ENCODE data around the gene LARP6. TPM values are rescaled to one million over a fixed set of nuclear protein-coding genes. Genes with fewer than 3 reads are reported as not detected.

LARP6 gene
- total and polyA plus RNA-seq, 2 donors (not counting 1 experiment from before 2014, with no cell fraction given) = not detected

GRCh38 chr15:70796516-70797310 is 57.2 kb downstream of the LARP6 start:
- H3K4me1 ChIP-seq (ENCODE audit: control insufficient read depth in 2 of 2, insufficient read depth in 2 of 2, low read length in 2 of 2) = no peaks in the 10 kb centered on the region
- CTCF ChIA-PET = no interaction called here

More at GRCh38 chr15:70796516-70797310, 57.2 kb downstream of the LARP6 start:
- no peaks in the 10 kb centered on the region for H3K9me3 Mint-ChIP-seq (ENCODE audit: insufficient read depth)
- Histone ChIP-seq H2AFZ (ENCODE audit: insufficient read depth, low read depth, low read length, poor library complexity, severe bottlenecking) (no peak overlapping the region), H3K4me2 (replicated peaks; ENCODE audit: low read depth, low read length, poor library complexity, severe bottlenecking) (no peak overlapping the region), H3K9me3 (ENCODE audit: control extremely low read depth in 1 of 3, control insufficient read depth in 2 of 3, insufficient read depth in 1 of 3, low read length in 2 of 3) (no peaks in the 10 kb centered on the region), H3K4me3 (ENCODE audit: control extremely low read depth in 1 of 5, extremely low read depth in 1 of 5, insufficient read depth in 1 of 5, low read depth in 2 of 5, low read length in 4 of 5) (no peak overlapping the region), H3K9ac (ENCODE audit: low read length) (no peak overlapping the region), H3K27me3 (replicated peaks in 1 of 4; ENCODE audit: control extremely low read depth in 1 of 4, control insufficient read depth in 3 of 4, insufficient read depth in 4 of 4, low read length in 3 of 4) (peaks cover 0 to 3% (median 0%) of the 10 kb centered on the region in 4 experiments), H3K27ac (ENCODE audit: low read length in 2 of 2) (no peak overlapping the region), H4K20me1 (ENCODE audit: control insufficient read depth, insufficient read depth, low read length, poor library complexity, severe bottlenecking) (no peaks in the 10 kb centered on the region), H3K79me2 (ENCODE audit: control insufficient read depth, insufficient read depth, low read length) (no peaks in the 10 kb centered on the region), H3K36me3 (replicated peaks in 1 of 2; ENCODE audit: control extremely low read depth in 1 of 2, control insufficient read depth in 1 of 2, extremely low read depth in 1 of 2, insufficient read depth in 2 of 2, low read length in 1 of 2) (no peaks in the 10 kb centered on the region)
- ATAC-seq (ENCODE audit: low read depth) = no peak
- POLR2A ChIA-PET = no interaction called here
- H3K4me3 Mint-ChIP-seq = no peak overlapping the region
- WGBS (ENCODE audit: insufficient coverage) = 94% methylated on average over 10 of the region's 14 CpGs
- no peak for DNase-seq
- no peaks in the 10 kb centered on the region for H3K4me1 Mint-ChIP-seq
- TF ChIP-seq CTCF (IDR thresholded peaks at IDR 0.05) = no peak
- no peak for TF ChIP-seq EZH2 (IDR thresholded peaks at IDR 0.05; ENCODE audit: borderline replicate concordance, insufficient read depth, low read depth, low read length, poor library complexity, severe bottlenecking)
- H3K27me3 Mint-ChIP-seq = peaks cover 17% of the 10 kb centered on the region
- no peak overlapping the region for H3K27ac Mint-ChIP-seq
- intact Hi-C loops (cut with micrococcal nuclease) = no loop called here
